DMS79 (cell line): ENCODE measurements around the gene LIPE.
A peak's percentile ranks its signal among the peaks of the same experiment; 100 is the strongest.
"Not testable (repeated sequence)": the region's sequence is repeated elsewhere in the genome, so short reads cannot be mapped to it uniquely, and the experiment has no call there.

Source experiments
- DNase-seq: peaks from one replicate; lab custom pipeline; 2025; lab: John Stamatoyannopoulos, UW

Gene LIPE, protein sequence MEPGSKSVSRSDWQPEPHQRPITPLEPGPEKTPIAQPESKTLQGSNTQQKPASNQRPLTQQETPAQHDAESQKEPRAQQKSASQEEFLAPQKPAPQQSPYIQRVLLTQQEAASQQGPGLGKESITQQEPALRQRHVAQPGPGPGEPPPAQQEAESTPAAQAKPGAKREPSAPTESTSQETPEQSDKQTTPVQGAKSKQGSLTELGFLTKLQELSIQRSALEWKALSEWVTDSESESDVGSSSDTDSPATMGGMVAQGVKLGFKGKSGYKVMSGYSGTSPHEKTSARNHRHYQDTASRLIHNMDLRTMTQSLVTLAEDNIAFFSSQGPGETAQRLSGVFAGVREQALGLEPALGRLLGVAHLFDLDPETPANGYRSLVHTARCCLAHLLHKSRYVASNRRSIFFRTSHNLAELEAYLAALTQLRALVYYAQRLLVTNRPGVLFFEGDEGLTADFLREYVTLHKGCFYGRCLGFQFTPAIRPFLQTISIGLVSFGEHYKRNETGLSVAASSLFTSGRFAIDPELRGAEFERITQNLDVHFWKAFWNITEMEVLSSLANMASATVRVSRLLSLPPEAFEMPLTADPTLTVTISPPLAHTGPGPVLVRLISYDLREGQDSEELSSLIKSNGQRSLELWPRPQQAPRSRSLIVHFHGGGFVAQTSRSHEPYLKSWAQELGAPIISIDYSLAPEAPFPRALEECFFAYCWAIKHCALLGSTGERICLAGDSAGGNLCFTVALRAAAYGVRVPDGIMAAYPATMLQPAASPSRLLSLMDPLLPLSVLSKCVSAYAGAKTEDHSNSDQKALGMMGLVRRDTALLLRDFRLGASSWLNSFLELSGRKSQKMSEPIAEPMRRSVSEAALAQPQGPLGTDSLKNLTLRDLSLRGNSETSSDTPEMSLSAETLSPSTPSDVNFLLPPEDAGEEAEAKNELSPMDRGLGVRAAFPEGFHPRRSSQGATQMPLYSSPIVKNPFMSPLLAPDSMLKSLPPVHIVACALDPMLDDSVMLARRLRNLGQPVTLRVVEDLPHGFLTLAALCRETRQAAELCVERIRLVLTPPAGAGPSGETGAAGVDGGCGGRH

DNA sequence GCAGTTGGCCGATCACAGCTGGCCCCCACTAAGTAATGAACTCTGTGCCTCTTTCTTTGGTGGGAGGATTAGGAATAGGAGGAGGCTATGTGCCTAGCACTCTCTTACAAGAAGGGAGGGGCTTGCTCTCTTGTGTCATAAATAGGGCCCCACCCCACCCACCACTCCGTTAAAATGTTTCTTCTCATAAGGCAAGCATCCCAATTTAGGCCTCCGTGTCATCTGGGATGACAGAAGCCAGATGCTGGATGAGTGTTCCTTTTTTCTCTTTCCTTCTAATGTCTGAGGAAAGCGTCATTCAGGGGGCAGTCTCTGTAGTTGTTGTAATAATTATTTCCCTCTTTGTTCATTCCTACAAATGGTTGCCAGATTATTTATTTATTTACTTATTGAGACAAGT lies at the start of gene LIPE:
TSS of gene LIPE (minus strand) at position 76 of the 400 bp plus-strand sequence. CDS start 239 bp downstream, outside the sequence.
- no peak for DNase-seq

DNA sequence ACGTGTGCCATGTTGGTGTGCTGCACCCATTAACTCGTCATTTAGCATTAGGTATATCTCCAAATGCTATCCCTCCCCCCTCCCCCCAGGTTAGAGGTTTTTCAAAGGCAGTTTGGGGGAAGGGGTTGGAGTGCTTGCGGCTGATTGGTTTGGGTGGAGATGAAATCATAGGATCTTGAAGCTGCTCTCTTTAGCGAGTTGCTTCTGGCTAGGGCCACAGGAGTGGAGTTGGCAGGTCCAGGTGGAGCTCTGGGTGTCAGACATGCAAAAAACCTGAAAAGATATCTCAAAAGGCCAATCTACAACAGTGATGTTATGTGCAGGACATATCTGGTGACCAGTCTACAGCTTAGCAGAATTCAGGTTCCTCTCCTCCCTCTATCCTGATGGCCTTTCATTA lies 48.2 kb upstream of the LIPE start:
- no peak for DNase-seq

DNA sequence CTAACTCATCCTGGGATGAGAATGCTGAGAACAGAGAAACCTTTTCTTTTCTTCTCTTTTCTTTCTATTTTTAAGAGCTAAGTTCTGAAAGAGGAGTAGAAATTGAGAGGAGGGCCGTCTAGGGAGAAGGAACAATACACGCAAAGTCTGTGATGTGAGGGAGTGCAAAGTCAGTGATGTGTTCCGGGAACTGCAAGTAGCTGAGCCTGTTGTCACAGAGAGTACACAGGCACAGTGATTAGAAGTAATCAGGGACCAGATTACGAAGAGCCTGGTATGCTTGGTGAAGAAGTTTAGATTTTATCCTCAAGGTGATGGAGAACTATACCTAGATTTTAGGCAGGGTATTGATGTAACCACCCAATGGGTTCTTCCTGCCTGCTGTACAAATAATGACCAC lies 47.6 kb upstream of the LIPE start:
- DNase-seq, result no peak

DNA sequence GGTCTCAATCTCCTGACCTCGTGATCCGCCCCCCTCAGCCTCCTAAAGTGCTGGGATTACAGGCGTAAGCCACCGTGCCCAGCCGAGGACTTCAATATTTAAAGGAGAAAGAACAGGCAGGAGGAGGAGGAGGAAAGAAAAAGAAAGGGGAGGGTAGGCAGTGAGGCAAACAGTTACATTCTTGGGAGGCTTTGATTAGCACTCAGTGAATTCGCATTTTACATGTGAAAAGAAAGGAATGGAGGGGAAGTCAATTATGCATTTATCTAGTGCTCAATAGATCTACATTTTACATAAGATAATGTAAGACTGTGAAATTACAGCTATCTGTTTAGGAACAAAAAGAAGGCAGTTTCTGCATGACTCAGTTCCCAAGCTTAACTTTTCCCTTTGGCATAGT lies 46.5 kb upstream of the LIPE start:
- DNase-seq, result no peak

DNA sequence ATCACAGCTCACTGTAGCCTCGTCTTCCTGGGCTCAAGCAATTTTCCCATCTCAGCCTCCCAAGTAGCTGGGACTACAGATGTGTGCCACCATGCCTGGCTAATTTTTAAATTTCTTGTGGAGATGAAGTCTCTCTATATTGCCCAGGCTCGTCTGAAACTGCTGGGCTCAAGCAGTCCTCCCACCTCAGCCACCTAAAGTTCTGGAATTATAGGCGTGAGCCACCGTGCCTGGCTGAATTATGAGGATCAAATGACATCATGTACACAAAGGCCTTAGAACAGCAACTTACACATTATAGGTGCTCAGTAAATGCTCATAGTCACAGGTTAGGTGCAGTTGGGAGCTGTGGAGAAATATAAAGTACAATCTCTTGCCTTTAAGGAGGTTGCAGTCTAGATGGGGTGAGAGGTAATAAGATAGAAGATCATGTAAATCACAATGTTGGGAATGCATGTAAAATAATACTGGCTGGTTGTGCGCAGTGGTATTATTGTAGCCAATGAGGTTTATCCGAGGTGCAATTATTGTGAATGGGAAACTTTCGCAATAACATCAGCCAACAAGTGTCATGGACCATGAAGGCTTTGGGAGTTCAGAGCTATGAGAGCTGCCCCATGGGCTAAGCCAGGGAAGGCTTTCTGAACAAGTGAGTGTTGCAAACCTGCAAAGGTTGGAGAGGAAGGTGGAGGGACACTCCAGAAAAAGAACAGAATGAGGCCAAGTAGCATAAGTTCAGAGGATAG lies 45.4 kb upstream of the LIPE start:
- no peak for DNase-seq

DNA sequence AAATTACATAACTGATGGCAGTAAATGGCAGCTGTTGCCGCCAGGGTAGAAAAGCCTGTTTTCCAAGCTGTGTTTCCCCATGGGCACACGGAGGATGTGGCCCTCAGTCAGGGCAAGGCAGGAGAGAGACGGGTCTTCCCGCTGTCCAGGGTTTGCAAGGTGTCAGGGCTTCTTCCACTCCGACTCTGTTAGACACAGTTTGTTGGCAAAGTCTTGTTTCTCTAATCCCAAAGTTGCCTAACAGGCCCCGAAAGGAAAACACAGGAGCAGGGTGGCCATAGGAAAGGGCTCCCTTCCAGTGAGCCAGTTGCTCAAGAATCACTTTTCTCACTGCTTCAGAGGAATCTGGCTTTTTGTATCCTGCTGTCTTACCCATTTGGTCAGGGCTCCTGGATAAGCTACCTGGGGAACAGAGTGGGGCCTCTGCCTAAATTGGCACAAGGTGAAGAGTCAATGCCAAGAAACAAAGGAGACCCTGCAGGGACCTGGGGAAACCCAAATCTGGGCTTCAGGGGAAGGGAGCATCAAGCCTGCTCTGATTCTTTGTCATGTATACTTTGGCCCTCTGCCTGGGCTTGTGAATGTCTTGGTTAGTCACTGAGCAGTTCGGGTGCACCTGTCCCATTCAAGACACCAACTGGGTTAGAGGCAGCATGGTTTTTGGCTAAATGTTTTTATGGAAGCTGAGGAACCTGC lies 44.5 kb upstream of the LIPE start:
- no peak for DNase-seq

DNA sequence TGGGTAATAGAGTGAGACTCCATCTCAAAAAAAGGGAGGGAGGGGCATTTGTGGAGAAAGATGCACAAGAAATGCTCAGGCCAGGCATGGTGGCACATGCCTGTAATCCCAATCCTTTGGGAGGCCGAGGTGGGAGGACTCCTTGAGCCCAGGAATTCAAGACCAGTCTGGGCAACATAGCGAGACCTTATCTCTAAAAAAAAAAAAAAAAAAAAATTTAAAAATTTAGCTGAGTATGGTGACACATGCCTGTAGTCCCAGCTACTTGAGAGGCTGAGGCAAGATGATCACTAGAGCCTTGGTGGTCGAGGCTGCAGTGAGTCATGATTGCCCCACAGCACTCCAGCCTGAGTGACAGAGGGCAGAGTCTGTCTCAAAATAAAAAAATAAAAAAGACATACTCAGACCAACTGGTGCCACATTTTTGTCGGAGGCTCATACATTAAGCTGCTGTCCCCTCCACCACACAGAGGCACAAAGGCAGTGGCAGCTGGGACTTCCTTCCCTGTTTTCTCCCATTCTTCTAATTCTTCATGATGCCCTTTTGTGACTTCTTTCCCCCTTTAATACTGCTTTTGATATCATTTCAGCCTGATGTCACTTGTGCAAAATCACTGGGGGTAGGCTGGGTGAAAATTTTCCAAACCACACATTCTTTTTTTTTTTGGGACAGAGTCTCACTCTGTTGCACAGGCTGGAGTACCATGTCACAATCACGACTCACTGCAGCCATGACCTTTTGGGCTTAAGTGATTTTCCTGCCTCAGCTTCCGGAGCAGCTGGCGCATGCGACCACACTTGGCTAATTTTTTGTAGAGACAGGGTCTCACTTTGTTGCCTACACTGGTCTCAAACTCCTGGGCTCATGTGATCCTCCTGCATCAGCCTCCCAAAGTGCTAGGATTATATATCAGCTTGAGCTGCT lies 42.4 kb upstream of the LIPE start:
- DNase-seq, result no peak

DNA sequence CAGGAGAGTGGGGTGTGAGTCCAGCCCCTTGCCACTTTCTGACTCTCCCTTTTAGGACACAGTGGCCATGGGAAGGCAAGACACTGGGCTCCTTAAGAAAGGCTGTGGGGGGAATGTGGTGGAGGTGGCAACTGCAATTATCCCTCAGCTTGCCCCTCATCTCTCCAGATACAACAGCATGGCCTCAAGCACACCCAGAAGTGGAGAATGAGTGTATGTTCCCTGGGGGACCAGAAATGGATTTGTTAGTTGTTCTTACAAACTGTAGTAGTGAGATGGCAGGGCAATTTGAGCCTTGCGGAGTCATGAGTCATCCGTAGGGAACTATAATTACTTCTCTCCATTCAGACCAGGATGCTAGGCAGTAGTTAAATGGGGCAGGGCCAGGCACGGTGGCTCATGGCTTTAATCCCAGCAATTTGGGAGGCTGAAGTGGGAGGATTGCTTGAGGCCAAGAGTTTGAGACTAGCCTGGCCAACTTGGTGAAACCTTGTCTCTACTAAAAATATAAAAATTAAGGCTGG lies 41.1 kb upstream of the LIPE start:
- peak; percentile 1 for DNase-seq

DNA sequence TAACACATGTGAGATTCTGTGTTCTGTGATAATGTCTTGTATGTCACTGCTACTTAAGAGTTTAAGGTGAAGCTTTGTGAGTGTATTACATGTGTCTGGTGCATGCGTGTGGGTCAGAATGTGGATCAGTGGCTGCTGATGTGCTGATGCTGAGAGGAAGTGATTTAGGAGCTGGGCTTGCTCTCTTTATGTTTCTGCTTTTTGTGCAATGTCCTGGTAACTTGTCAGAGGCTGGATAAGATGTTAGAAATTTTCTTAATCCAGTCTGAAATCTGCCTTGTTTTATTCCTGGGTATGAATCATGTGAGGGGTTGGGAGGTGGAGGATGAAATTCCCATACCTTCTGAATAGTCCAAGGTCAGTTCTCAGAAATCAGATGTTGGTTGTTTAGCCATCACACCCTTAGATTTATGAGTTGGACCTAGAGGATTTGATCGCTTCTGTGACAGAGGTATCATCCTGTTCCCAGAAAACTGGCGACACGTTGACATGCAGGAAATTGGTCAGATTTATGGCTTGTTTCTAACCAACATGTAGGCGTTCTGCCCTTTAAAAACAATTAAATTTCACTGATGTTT lies 40.1 kb upstream of the LIPE start:
- DNase-seq, result no peak

DNA sequence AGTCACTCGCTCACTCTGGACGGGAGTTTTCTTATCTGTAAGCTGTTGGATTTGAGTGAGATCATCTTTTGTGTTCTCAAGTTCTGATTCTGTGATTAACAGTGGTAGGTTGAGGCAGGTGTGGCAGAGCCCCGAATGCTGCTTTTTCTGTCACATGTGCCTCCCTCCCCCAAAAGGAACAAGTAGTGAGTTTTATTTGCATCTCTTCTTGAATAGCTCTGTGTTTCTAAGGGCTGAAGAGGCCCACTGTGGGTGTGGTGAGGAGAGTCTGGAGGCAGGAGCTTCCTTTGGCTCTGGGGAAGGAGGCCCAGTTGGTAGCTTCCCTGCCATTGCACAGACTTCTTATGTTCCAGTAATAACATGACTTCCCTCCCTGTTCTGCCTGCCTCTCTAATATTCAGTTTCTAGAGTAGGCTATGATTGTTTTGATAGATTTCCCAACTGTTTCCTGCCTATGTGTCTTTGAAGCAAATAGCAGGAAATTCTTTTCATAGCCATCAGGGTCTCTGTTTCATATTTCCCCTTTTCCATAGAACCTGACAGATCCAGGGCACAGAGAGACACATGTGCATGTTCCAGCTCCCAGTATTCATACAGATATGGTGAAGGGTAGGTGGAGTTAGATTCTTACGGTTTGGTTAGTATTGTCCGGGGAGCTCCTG lies 39.5 kb upstream of the LIPE start:
- DNase-seq, result no peak

DNA sequence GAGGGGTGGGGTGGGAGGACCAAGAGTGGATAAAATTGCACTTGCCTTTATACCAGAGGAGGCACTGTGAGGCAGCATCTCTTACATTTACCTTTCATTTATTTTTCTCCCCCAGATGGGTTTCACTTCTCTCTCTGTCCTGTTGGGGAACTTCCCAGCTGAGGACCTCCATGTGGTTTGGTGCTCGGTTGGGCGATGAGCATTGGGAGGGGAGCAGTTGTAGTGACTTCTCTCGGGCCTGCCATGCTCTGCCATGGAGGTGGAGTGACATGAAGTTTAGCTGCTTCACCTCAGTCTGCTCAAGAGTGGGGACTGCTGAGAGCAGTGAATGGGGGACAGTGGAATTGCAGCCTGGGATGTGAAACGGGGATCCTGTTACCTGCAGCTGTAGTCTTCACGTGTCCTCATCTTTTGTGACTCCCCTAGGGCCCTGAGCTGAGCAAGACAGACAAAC lies 38.7 kb upstream of the LIPE start:
- no peak for DNase-seq

DNA sequence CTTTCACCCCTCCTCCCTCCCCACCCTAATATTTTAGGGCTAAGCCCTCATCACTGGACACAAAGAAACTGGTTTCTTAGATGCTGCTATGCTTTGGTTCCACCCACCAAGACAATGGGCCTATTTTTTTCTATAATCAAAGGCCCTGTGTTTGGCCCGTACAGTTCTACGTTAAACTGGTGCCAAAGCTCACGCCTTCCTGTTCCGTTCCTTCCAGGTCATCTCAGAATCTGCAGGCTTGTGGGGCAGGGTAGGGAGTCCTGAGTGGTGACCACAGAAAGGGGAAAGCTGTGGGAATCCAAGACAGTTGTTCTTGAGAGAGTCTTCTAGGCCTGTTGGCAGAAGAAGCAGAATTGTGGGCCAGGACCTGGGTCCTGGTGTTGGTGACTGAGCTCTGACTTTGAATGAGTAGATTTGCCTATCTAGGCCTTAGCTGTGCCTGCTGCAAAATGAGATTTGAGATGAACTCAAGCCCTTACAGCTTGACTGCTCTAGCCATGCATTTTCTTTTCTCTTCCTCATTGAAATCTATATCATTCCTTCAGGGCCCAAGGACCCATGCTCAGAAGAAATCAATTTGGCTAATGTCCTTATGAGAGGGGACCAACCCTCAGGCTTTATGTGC lies 34.6 kb upstream of the LIPE start:
- no peak for DNase-seq

DNA sequence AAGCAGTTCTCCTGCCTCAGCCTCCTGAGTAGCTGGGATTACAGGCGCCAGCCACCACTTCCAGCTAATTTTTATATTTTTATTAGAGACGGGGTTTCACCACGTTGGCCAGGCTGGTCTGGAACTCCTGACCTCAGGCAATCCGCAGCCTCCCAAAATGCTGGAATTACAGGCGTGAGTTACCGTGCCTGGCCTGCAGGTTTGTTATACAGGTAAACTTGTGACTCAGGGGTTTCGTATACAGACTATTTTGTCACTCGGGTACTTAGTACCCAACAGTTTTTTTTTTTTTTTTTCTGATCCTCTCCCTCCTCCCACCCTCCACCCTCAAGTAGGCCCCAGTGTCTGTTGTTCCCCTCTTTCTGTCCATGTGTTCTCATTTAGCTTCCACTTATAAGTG lies 34.0 kb upstream of the LIPE start:
- not testable (repeated sequence) for DNase-seq

DNA sequence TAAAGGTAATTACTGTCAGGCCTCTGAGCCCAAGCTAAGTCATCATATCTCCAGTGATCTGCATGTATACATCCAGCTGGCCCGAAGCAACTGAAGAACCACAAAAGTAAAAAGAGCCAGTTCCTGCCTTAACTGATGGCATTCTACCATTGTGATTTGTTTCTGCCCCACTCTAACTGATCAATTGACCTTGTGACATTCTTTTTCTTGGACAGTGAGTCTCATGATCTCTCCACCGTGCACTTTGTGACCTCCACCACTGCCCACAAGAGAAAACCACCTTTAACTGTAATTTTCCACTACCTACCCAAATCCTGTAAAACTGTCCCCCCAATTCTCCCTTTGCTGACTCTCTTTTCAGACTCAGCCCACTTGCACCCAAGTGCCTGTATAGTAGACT lies 32.7 kb upstream of the LIPE start:
- DNase-seq, result no peak

DNA sequence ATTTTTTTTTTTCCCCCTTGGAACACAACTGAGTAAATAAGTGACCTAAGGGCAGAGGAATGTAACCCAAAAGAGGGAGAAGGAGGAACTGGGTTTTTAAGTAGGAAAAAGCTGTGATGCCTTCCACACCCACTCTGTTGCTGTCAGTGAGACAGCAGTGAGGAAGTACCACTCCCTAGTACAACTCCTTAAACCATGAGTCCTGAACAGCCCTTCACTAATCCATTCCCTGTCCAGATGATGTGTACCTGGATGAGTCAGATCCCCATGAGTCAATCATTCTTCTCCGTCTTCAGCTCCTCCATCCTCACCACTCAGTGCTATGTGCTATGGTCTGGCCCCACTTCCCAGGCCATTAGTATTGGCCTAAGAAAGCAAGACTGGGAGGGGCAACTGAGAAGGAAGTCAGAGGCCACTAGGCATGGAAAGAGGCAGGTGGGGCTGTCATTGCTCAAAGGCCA lies 28.5 kb upstream of the LIPE start:
- no peak for DNase-seq

DNA sequence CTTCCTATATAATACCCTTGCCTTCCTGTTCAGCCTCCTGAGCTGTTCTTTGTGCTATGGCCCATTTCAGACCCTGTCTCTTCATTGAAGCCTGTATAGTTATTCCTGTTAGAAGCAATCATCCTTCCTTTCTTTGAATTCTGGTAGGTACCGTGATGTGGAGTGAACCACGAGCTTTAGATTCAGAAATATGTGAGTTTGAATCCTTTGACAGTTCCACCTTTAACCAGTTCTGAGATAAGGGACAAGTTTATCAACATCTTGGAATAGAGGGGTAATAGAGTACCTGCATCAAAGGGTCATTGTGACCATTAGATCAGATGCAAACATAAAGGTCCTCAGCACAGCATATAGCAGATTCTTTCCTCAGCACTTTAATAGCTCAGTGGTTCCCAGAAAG lies 27.9 kb upstream of the LIPE start:
- DNase-seq, result no peak

DNA sequence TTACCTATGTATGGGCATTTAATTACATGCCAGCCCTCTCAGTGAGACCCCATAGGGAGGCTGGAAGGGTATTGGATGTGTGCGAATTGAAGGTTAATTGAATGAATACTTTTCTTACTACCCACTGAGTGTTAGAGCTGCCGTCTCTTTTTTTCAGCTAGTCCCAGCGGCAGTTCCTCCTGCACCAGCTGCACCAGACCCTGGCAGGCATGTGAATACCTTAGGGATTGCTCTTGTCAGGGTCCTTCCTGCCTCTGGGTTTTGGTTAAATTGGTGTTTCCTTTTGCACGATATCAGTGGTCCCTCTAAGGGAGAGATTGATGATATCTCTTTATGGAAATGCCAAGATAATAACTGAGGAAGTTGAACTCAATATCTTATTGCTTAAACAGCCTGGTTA lies 25.4 kb upstream of the LIPE start:
- no peak for DNase-seq

DNA sequence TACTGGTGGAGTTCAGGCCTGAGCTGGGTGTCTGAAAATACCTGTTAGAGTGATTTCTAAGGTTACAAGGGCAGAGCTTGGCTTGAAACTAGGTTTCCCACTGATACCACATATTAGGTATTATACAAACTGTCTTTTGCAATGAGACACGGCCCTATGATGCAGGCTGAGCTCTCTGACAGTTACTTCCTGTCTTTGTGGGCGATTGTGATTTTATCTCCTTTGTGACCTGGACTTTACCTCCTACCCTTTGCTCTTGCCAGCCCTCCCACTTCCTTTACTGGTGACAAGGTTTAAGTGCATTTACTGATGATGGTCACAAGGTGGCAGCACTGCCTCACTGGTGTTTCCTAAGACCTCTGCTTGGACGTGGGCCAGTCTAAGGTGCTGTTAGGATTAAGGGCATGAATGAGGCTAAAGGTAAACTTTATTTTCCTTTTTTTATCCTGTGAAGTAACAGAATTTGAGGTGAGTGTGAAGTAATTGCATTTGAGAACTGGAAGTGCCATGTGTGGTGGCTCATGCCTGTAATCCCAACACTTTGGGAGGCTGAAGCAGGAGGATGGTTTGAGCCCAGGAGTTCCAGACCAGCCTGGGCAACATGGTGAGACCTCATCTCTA lies 23.2 kb upstream of the LIPE start:
- DNase-seq, result peak; percentile 80
